Ishikawa (cell line): ENCODE results near the gene BPIFB1.

Experiments
- CEBPB ChIP-seq: IDR thresholded peaks from 2 replicates; pipeline ENCODE4 v1.6.1; 2012
- CREB1 ChIP-seq: IDR thresholded peaks from 2 replicates; pipeline ENCODE4 v1.6.1; 2012; ENCODE audit warnings: low read depth
- EGR1 ChIP-seq: IDR thresholded peaks from 2 replicates; pipeline ENCODE4 v1.6.1; 2012
- EP300 ChIP-seq: IDR thresholded peaks from 2 replicates; pipeline ENCODE4 v1.6.1; 2012; ENCODE audit warnings: borderline replicate concordance
- FOXM1 ChIP-seq: IDR thresholded peaks from 2 replicates; pipeline ENCODE4 v1.6.1; 2012; ENCODE audit warnings: low read depth, borderline replicate concordance
- MAX ChIP-seq: IDR thresholded peaks from 2 replicates; pipeline ENCODE4 v1.6.1; 2012
- NFIC ChIP-seq: IDR thresholded peaks from 2 replicates; pipeline ENCODE4 v1.6.1; 2012
- RAD21 ChIP-seq: IDR thresholded peaks from 2 replicates; pipeline ENCODE4 v1.6.1; 2012; ENCODE audit warnings: low read depth
- REST ChIP-seq: IDR thresholded peaks from 2 replicates; pipeline ENCODE4 v1.6.1; 2012; ENCODE audit warnings: low read depth, mild to moderate bottlenecking
- TAF1 ChIP-seq: IDR thresholded peaks from 2 replicates; pipeline ENCODE4 v1.6.1; 2012; ENCODE audit warnings: low read depth, mild to moderate bottlenecking
- TCF12 ChIP-seq: IDR thresholded peaks from 2 replicates; pipeline ENCODE4 v1.6.1; 2012; ENCODE audit warnings: low read depth
- TEAD4 ChIP-seq: IDR thresholded peaks from 2 replicates; pipeline ENCODE4 v1.6.1; 2012
- USF1 ChIP-seq: IDR thresholded peaks from 2 replicates; pipeline ENCODE4 v1.6.1; 2012
- YY1 ChIP-seq: IDR thresholded peaks from 2 replicates; pipeline ENCODE4 v1.6.1; 2012; ENCODE audit warnings: low read depth
- ZBTB7A ChIP-seq: IDR thresholded peaks from 2 replicates; pipeline ENCODE4 v1.6.1; 2012; ENCODE audit warnings: low read depth

The BPIFB1 gene

GRCh38 chr20:33239418-33239817 lies 43.6 kb upstream of the BPIFB1 start:
- no peak for TF ChIP-seq MAX
- TF ChIP-seq YY1 = no peak
- no peak for TF ChIP-seq TAF1
- no peak for TF ChIP-seq TCF12
- no peak for TF ChIP-seq EGR1
- no peak for TF ChIP-seq USF1
- no peak for TF ChIP-seq CREB1

- TF ChIP-seq NFIC = no peak
- TF ChIP-seq TCF12 = no peak
- no peak for TF ChIP-seq TEAD4
Observed at GRCh38 chr20:33239979-33240736, 42.9 kb upstream of the BPIFB1 start.

- TF ChIP-seq RAD21 (no peak), USF1 (no peak), NFIC (no peak), REST (no peak), EGR1 (no peak), TAF1 (no peak), TCF12 (no peak), ZBTB7A (no peak), EP300 (no peak), TEAD4 (no peak), FOXM1 (no peak), CEBPB (no peak), YY1 (no peak)
Observed at GRCh38 chr20:33240923-33241322, 42.1 kb upstream of the BPIFB1 start.

GRCh38 chr20:33242319-33243100 lies 40.5 kb upstream of the BPIFB1 start:
- TF ChIP-seq FOXM1 = no peak
- TF ChIP-seq TAF1 = no peak
- TF ChIP-seq ZBTB7A = no peak
- TF ChIP-seq CEBPB = no peak
- no peak for TF ChIP-seq USF1
- no peak for TF ChIP-seq CREB1
- TF ChIP-seq MAX = no peak
- TF ChIP-seq NFIC = no peak
- no peak for TF ChIP-seq EGR1
- TF ChIP-seq TCF12 = no peak
- TF ChIP-seq EP300 = no peak
- TF ChIP-seq TEAD4 = no peak
- TF ChIP-seq REST = no peak
- TF ChIP-seq RAD21 = no peak
- no peak for TF ChIP-seq YY1

GRCh38 chr20:33246077-33246476 lies 36.9 kb upstream of the BPIFB1 start:
- TF ChIP-seq NFIC (no peak), TAF1 (no peak), USF1 (no peak), EGR1 (no peak), ZBTB7A (no peak), REST (peak; percentile 20; the same call in 1 of the 2 replicates), CEBPB (no peak)
